GM12873 (cell line): ENCODE measurements around the gene GPHA2.

Source experiments
- CTCF ChIP-seq: IDR thresholded peaks from 2 replicates; pipeline ENCODE4 v1.5.1; 2012; ENCODE audit warnings: low read depth, mild to moderate bottlenecking, moderate library complexity, low read length, control low read depth; ENCODE audit not compliant: insufficient read depth; ENCODE audit errors: missing control alignments

Gene GPHA2

GRCh38 chr11:64887757-64888405, 47.8 kb downstream of the GPHA2 start:
- TF ChIP-seq CTCF, result peak; percentile 90

GRCh38 chr11:64887234-64887756, 48.4 kb downstream of the GPHA2 start:
- no peak for TF ChIP-seq CTCF

- TF ChIP-seq CTCF, result no peak
Measured at GRCh38 chr11:64885367-64886286, 50.1 kb downstream of the GPHA2 start.
